Effector CD8-positive, alpha-beta T cell (primary cell): Measurements from ENCODE around the gene ABCG1.

ENCODE experiments used
- DNase-seq: peaks from one replicate; lab custom pipeline; 2025; lab: John Stamatoyannopoulos, UW

The ABCG1 gene

GRCh38 chr21:42324896-42325295 is 106.0 kb downstream of the ABCG1 start:
- no peak for DNase-seq

GRCh38 chr21:42330380-42331371 is 111.7 kb downstream of the ABCG1 start:
- no peak for DNase-seq

GRCh38 chr21:42331660-42332059 is 112.7 kb downstream of the ABCG1 start:
- DNase-seq: no peak

- no peak for DNase-seq
Observed at GRCh38 chr21:42332557-42333317, 113.8 kb downstream of the ABCG1 start.

GRCh38 chr21:42336054-42336453 is 117.1 kb downstream of the ABCG1 start:
- no peak for DNase-seq

- no peak for DNase-seq
Observed at GRCh38 chr21:42337276-42337675, 118.3 kb downstream of the ABCG1 start.

GRCh38 chr21:42337830-42338728 is 119.1 kb downstream of the ABCG1 start:
- DNase-seq: peak; percentile 74

- no peak for DNase-seq
Observed at GRCh38 chr21:42338729-42339715, 120.1 kb downstream of the ABCG1 start.

- DNase-seq: no peak
Observed at GRCh38 chr21:42340187-42341050, 121.5 kb downstream of the ABCG1 start.

GRCh38 chr21:42341776-42342542 is 123.0 kb downstream of the ABCG1 start:
- no peak for DNase-seq

- DNase-seq: no peak
Observed at GRCh38 chr21:42343101-42343500, 124.2 kb downstream of the ABCG1 start.

- DNase-seq: no peak
Observed at GRCh38 chr21:42343556-42343955, 124.6 kb downstream of the ABCG1 start.

- DNase-seq: no peak
Observed at GRCh38 chr21:42343963-42344510, 125.1 kb downstream of the ABCG1 start.

GRCh38 chr21:42344631-42345030 is 125.7 kb downstream of the ABCG1 start:
- no peak for DNase-seq

- no peak for DNase-seq
Observed at GRCh38 chr21:42346441-42346840, 127.5 kb downstream of the ABCG1 start.
